H1 (cell line): Measurements from ENCODE around the gene LY9. TPM values are rescaled to one million over a fixed set of nuclear protein-coding genes. Genes with fewer than 3 reads are reported as not detected.

Source experiments
- CTCF ChIA-PET: fragments of 300-600 bp; sonication (Branson Sonifier 250); formaldehyde crosslinking; loops from one replicate; lab custom pipeline; 2021; ENCODE audit not compliant: partially characterized antibody; lab: Charles Lee
- POLR2A ChIA-PET: fragments of 300-600 bp; sonication (Branson Sonifier 250); formaldehyde crosslinking; loops from one replicate; lab custom pipeline; 2021; ENCODE audit warnings: inconsistent platforms; ENCODE audit not compliant: partially characterized antibody; lab: Charles Lee
- DNase-seq, 2 experiments: peaks; one replicate each; pipeline versions ENCODE4 v3.0.0 to v3.0.0-alpha.2; 2010 to 2022; ENCODE audit warnings: low spot score in 2 of 2, low read depth in 1 of 2, mixed read lengths in 1 of 2
- FAIRE-seq: peaks from 2 replicates; lab custom pipeline; 2011; peaks lifted over from hg19 to GRCh38; lab: Jason Lieb, UNC
- H2AFZ ChIP-seq: 2 replicates; pipeline ENCODE4 v1.8.1; 2012; ENCODE audit warnings: low read length, inconsistent platforms
- H2AK5ac ChIP-seq: 2 replicates; pipeline ENCODE4 v1.6.1; 2013; ENCODE audit warnings: low read depth, low read length
- H2BK120ac ChIP-seq: replicated peaks from 2 replicates; pipeline ENCODE3; 2013; ENCODE audit warnings: low read depth, low read length, inconsistent platforms
- H2BK12ac ChIP-seq: 2 replicates; pipeline ENCODE4 v1.6.1; 2013; ENCODE audit warnings: low read depth, low read length
- H2BK15ac ChIP-seq: 2 replicates; pipeline ENCODE4 v1.6.1; 2013; ENCODE audit warnings: low read length
- H2BK20ac ChIP-seq: 2 replicates; pipeline ENCODE4 v1.6.1; 2013; ENCODE audit warnings: low read length
- H2BK5ac ChIP-seq: 2 replicates; pipeline ENCODE4 v1.6.1; 2013; ENCODE audit warnings: low read depth, low read length
- H3K14ac ChIP-seq: 2 replicates; pipeline ENCODE4 v1.6.1; 2013; ENCODE audit warnings: inconsistent platforms; ENCODE audit not compliant: insufficient read length
- H3K18ac ChIP-seq: 2 replicates; pipeline ENCODE4 v1.6.1; 2013; ENCODE audit warnings: low read length; ENCODE audit errors: extremely low read depth
- H3K23ac ChIP-seq: 2 replicates; pipeline ENCODE4 v1.6.1; 2013; ENCODE audit warnings: inconsistent platforms; ENCODE audit not compliant: insufficient read length
- H3K23me2 ChIP-seq: 2 replicates; pipeline ENCODE4 v1.6.1; 2013; ENCODE audit warnings: low read depth, low read length
- H3K27ac ChIP-seq: 2 replicates; pipeline ENCODE4 v1.6.1; 2011; ENCODE audit warnings: low read depth, low read length, inconsistent platforms
- H3K27me3 ChIP-seq, 4 experiments: replicated peaks in 1 of 4; 1 replicate in 1 of 4; 2 replicates in 3 of 4; pipeline versions ENCODE4 v1.6.1 to v1.8.1; 2011 to 2013; ENCODE audit warnings: low read length in 3 of 4, mild to moderate bottlenecking in 3 of 4, inconsistent platforms in 2 of 4, mixed read lengths in 2 of 4, moderate library complexity in 1 of 4; ENCODE audit not compliant: control insufficient read depth in 3 of 4, insufficient read depth in 3 of 4; ENCODE audit errors: extremely low read depth in 1 of 4
- H3K36me3 ChIP-seq, 4 experiments: 2 replicates each; pipeline versions ENCODE4 v1.6.1 to v1.8.1; 2011 to 2013; ENCODE audit warnings: mild to moderate bottlenecking in 4 of 4, low read length in 3 of 4, moderate library complexity in 2 of 4, control low read depth in 1 of 4, inconsistent platforms in 1 of 4; ENCODE audit not compliant: insufficient read depth in 4 of 4, control insufficient read depth in 2 of 4
- H3K4ac ChIP-seq: replicated peaks from 2 replicates; pipeline ENCODE3; 2013; ENCODE audit warnings: low read length, low read depth, mixed read lengths, inconsistent platforms; ENCODE audit not compliant: insufficient read length
- H3K4me1 ChIP-seq, 4 experiments: replicated peaks in 1 of 4; 1 replicate in 1 of 4; 2 replicates in 3 of 4; pipeline versions ENCODE4 v1.6.1 to v1.8.1; 2011 to 2013; ENCODE audit warnings: low read length in 3 of 4, inconsistent platforms in 2 of 4, mixed read lengths in 1 of 4; ENCODE audit not compliant: insufficient read depth in 4 of 4, control insufficient read depth in 3 of 4
- H3K4me2 ChIP-seq, 2 experiments: 2 replicates each; pipeline versions ENCODE4 v1.6.1 to v1.8.1; 2011 to 2013; ENCODE audit warnings: low read depth in 2 of 2, low read length in 2 of 2, control low read depth in 1 of 2, inconsistent platforms in 1 of 2, mild to moderate bottlenecking in 1 of 2; ENCODE audit not compliant: insufficient read depth in 1 of 2
- H3K4me3 ChIP-seq, 4 experiments: fragments of 200-600, 300-600 bp in 1 of 4; sonication (generic), shearing (Covaris generic), sonication (Bioruptor Twin) in 1 of 4; 2 replicates each; pipeline versions ENCODE4 v1.5.1 to v1.8.1; 2011 to 2016; ENCODE audit warnings: low read length in 4 of 4, low read depth in 3 of 4, control low read depth in 2 of 4, inconsistent platforms in 2 of 4, mild to moderate bottlenecking in 2 of 4, mixed read lengths in 1 of 4, moderate library complexity in 1 of 4; ENCODE audit not compliant: insufficient read depth in 2 of 4; ENCODE audit errors: extremely low read depth in 1 of 4
- H3K56ac ChIP-seq: replicated peaks from 2 replicates; pipeline ENCODE3; 2013; ENCODE audit warnings: low read depth, mild to moderate bottlenecking, mixed read lengths, low read length, inconsistent platforms; ENCODE audit not compliant: insufficient read length
- H3K79me1 ChIP-seq: 2 replicates; pipeline ENCODE4 v1.6.1; 2013; ENCODE audit warnings: low read depth, low read length, control low read depth
- H3K79me2 ChIP-seq, 2 experiments: 2 replicates each; pipeline versions ENCODE4 v1.6.1 to v1.8.1; 2012 to 2013; ENCODE audit warnings: low read length in 2 of 2, mild to moderate bottlenecking in 2 of 2, inconsistent platforms in 1 of 2; ENCODE audit not compliant: insufficient read depth in 2 of 2, control insufficient read depth in 1 of 2
- H3K9ac ChIP-seq, 4 experiments: replicated peaks in 1 of 4; 1 replicate in 1 of 4; 2 replicates in 3 of 4; pipeline versions ENCODE4 v1.6.1 to v1.8.1; 2011 to 2013; ENCODE audit warnings: low read depth in 3 of 4, low read length in 3 of 4, control low read depth in 2 of 4, mild to moderate bottlenecking in 2 of 4, moderate library complexity in 2 of 4, inconsistent platforms in 1 of 4; ENCODE audit errors: extremely low read depth in 1 of 4
- H3K9me3 ChIP-seq, 2 experiments: 2 replicates each; pipeline versions ENCODE4 v1.6.1 to v1.8.1; 2012 to 2013; ENCODE audit warnings: mild to moderate bottlenecking in 2 of 2, moderate library complexity in 2 of 2, control low read depth in 1 of 2, inconsistent platforms in 1 of 2, low read depth in 1 of 2, low read length in 1 of 2, mixed read lengths in 1 of 2; ENCODE audit not compliant: insufficient read depth in 2 of 2
- H4K20me1 ChIP-seq, 2 experiments: replicated peaks in 1 of 2; 2 replicates each; pipeline versions ENCODE3 to v1.8.1; 2011 to 2013; ENCODE audit warnings: inconsistent platforms in 2 of 2, low read length in 2 of 2, mild to moderate bottlenecking in 1 of 2; ENCODE audit not compliant: insufficient read depth in 2 of 2, control insufficient read depth in 1 of 2
- H4K5ac ChIP-seq: 2 replicates; pipeline ENCODE4 v1.6.1; 2013; ENCODE audit warnings: low read length, low read depth, mixed read lengths, inconsistent platforms; ENCODE audit not compliant: insufficient read length
- H4K8ac ChIP-seq: 2 replicates; pipeline ENCODE4 v1.8.0; 2013; ENCODE audit warnings: mild to moderate bottlenecking, moderate library complexity, low read length, inconsistent platforms; ENCODE audit not compliant: insufficient read depth; ENCODE audit errors: extremely low read depth
- H4K91ac ChIP-seq: replicated peaks from 2 replicates; pipeline ENCODE3; 2013; ENCODE audit warnings: low read length, mixed read lengths, inconsistent platforms; ENCODE audit not compliant: insufficient read length
- CTBP2 ChIP-seq: IDR thresholded peaks from 2 replicates; pipeline ENCODE4 v1.7.0; 2011; ENCODE audit warnings: borderline replicate concordance, mild to moderate bottlenecking, moderate library complexity, mixed read lengths, low read length; ENCODE audit not compliant: insufficient read depth, insufficient read length
- EP300 ChIP-seq, 2 experiments: IDR thresholded peaks; 1 replicate in 1 of 2; 2 replicates in 1 of 2; pipeline ENCODE4 v1.6.1; 2011 to 2012; ENCODE audit warnings: low read depth in 2 of 2, low read length in 2 of 2, mild to moderate bottlenecking in 2 of 2, borderline replicate concordance in 1 of 2, inconsistent platforms in 1 of 2, moderate library complexity in 1 of 2
- POLR2A ChIP-seq, 2 experiments: IDR thresholded peaks; 1 replicate in 1 of 2; 2 replicates in 1 of 2; pipeline ENCODE4 v1.6.1; 2011; ENCODE audit warnings: low read depth in 2 of 2, low read length in 2 of 2, mild to moderate bottlenecking in 2 of 2; ENCODE audit errors: control extremely low read depth in 1 of 2
- RNF2 ChIP-seq: fragments of 200-900, 300-1000 bp; sonication (generic); IDR thresholded peaks from 2 replicates; pipeline ENCODE4 v1.7.1; 2016; ENCODE audit warnings: borderline replicate concordance, low read depth, mild to moderate bottlenecking, antibody characterized with exemption, low read length; ENCODE audit not compliant: poor library complexity, severe bottlenecking; ENCODE audit errors: missing control alignments
- SAP30 ChIP-seq: fragments of 300-600 bp; sonication (generic); IDR thresholded peaks from 2 replicates; pipeline ENCODE4 v1.7.1; 2012; ENCODE audit warnings: low read length, moderate library complexity, mild to moderate bottlenecking, inconsistent platforms; ENCODE audit not compliant: insufficient read depth, insufficient replicate concordance
- WGBS, 2 experiments: shearing (Covaris generic) in 1 of 2; methylation state at CpG; one replicate each; pipeline versions ENCODE4 v1.1.6 to v1.1.7; 2013 to 2015; ENCODE audit warnings: low lambda C conversion rate in 2 of 2, mixed read lengths in 2 of 2, inconsistent platforms in 1 of 2, low coverage in 1 of 2, missing lambda C conversion rate in 1 of 2; ENCODE audit not compliant: insufficient replicate concordance in 2 of 2, insufficient coverage in 1 of 2, insufficient read length in 1 of 2; ENCODE audit errors: extremely low coverage in 1 of 2, missing lambda C conversion rate in 1 of 2; 5-methylcytosine and 5-hydroxymethylcytosine counted together
- polyA plus RNA-seq, 7 experiments: library from polyadenylated mRNA; depleted of rRNA in 3 of 7; stranded (reverse) in 5 of 7; unstranded in 2 of 7; fragments of >200 nt in 5 of 7; fragments of 200-250 nt in 2 of 7; gene quantifications; 1 replicate in 5 of 7; 2 replicates in 1 of 7; 4 replicates in 1 of 7; pipeline versions ENCODE4 v1.2.1 to v1.2.3, GENCODE V29; 2011 to 2013; ENCODE audit warnings: missing spikeins in 2 of 7, mixed read lengths in 2 of 7
- total RNA-seq: library from RNA; stranded (reverse); fragmentation: NEBNext Ultra II Directional; extraction: Animal tissue kit (Norgen Biotek cat#: 25700); gene quantifications from 2 replicates; pipeline ENCODE4 v1.2.1, GENCODE V29; 2021
- TF ChIP-seq, protein P1 (sequence below), 3 experiments: IDR thresholded peaks; 1 replicate in 2 of 3; 2 replicates in 1 of 3; pipeline versions ENCODE4 v1.5.1 to v1.6.1; 2011; ENCODE audit warnings: low read length in 3 of 3, mild to moderate bottlenecking in 3 of 3, inconsistent platforms in 2 of 3, low read depth in 1 of 3, moderate library complexity in 1 of 3; ENCODE audit not compliant: insufficient read depth in 1 of 3; ENCODE audit errors: control extremely low read depth in 1 of 3

The LY9 gene
- total and polyA plus RNA-seq, 2 of the 8 experiments (the other 6 are each of a cell fraction or from before 2014, with no cell fraction given), result not detected

- ChIA-PET CTCF (interaction anchor here (1.1 to 10.7 kb wide), 8 partner anchors 9 to 155 kb away, joined by 3 to 80 read pairs (median 8); no protein-coding TSS in a partner anchor), POLR2A (interaction anchor here (1.8 kb wide), 1 partner anchor 16 kb away, joined by 4 read pairs; no protein-coding TSS in a partner anchor)
- Histone ChIP-seq H2BK5ac (no peak overlapping the region), H3K14ac (no peak overlapping the region), H3K4ac (no peak overlapping the region), H3K79me2 (no peaks in the 10 kb centered on the region), H2BK120ac (no peak overlapping the region), H4K20me1 (no peaks in the 10 kb centered on the region), H3K4me2 (no peak overlapping the region), H2AFZ (no peak overlapping the region), H4K5ac (no peak overlapping the region), H3K56ac (no peak overlapping the region), H3K9me3 (no peaks in the 10 kb centered on the region), H3K9ac (no peak overlapping the region), H3K27ac (no peak overlapping the region), H2BK12ac (no peak overlapping the region), H3K23me2 (no peaks in the 10 kb centered on the region), H3K23ac (no peak overlapping the region), H4K8ac (no peak overlapping the region), H4K91ac (no peak overlapping the region), H3K27me3 (no peaks in the 10 kb centered on the region), H2BK20ac (no peak overlapping the region), H3K4me3 (no peak overlapping the region), H3K36me3 (no peaks in the 10 kb centered on the region), H2BK15ac (no peak overlapping the region), H2AK5ac (no peak overlapping the region), H3K79me1 (no peaks in the 10 kb centered on the region), H3K4me1 (no peaks in the 10 kb centered on the region), H3K18ac (no peak overlapping the region)
- DNase-seq (no peak), FAIRE-seq (no peak)
- 63% methylated on average over 3 of the region's 3 CpGs; no CpG with 5 or more reads in 1 of the 2 experiments for WGBS, 2 experiments
- TF ChIP-seq EP300 (IDR thresholded peaks at IDR 0.05; ENCODE audit: borderline replicate concordance in 1 of 2, low read depth in 2 of 2, low read length in 2 of 2) (no peak), SAP30 (no peak), RNF2 (no peak), CTBP2 (no peak), POLR2A (IDR thresholded peaks at IDR 0.05; ENCODE audit: control extremely low read depth in 1 of 2, low read depth in 2 of 2, low read length in 2 of 2) (no peak)
- TF ChIP-seq, protein P1, sequence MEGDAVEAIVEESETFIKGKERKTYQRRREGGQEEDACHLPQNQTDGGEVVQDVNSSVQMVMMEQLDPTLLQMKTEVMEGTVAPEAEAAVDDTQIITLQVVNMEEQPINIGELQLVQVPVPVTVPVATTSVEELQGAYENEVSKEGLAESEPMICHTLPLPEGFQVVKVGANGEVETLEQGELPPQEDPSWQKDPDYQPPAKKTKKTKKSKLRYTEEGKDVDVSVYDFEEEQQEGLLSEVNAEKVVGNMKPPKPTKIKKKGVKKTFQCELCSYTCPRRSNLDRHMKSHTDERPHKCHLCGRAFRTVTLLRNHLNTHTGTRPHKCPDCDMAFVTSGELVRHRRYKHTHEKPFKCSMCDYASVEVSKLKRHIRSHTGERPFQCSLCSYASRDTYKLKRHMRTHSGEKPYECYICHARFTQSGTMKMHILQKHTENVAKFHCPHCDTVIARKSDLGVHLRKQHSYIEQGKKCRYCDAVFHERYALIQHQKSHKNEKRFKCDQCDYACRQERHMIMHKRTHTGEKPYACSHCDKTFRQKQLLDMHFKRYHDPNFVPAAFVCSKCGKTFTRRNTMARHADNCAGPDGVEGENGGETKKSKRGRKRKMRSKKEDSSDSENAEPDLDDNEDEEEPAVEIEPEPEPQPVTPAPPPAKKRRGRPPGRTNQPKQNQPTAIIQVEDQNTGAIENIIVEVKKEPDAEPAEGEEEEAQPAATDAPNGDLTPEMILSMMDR (IDR thresholded peaks at IDR 0.05; ENCODE audit: control extremely low read depth in 1 of 3, insufficient read depth in 1 of 3, low read depth in 1 of 3, low read length in 3 of 3), result no peak
These were observed 1.3 kb downstream of the LY9 start for GRCh38 chr1:160797271-160797709.
